Fibroblast of the aortic adventitia (primary cell): ENCODE results near the gene RAI14. TPM values are rescaled to one million over a fixed set of nuclear protein-coding genes. Genes with fewer than 3 reads are reported as not detected.

Experiments used
- DNase-seq: peaks from one replicate; pipeline ENCODE4 v3.0.0-alpha.2; 2010; ENCODE audit warnings: low read depth
- H3K4me3 ChIP-seq: 2 replicates; pipeline ENCODE4 v1.5.1; 2011; ENCODE audit warnings: low read depth, mild to moderate bottlenecking, control low read depth, low read length, moderate library complexity
- total RNA-seq: library from RNA; depleted of rRNA; stranded (reverse); fragments of >200 nt; gene quantifications from 2 replicates; pipeline ENCODE4 v1.2.3, GENCODE V29; 2012; ENCODE audit warnings: low replicate concordance
- TF ChIP-seq, protein P1 (sequence below): IDR thresholded peaks from 2 replicates; pipeline ENCODE4 v1.5.1; 2011; ENCODE audit warnings: mild to moderate bottlenecking, low read length, control low read depth, inconsistent platforms; ENCODE audit not compliant: insufficient read depth

The RAI14 gene
- total RNA-seq, 1 donor: 100 TPM

DNA sequence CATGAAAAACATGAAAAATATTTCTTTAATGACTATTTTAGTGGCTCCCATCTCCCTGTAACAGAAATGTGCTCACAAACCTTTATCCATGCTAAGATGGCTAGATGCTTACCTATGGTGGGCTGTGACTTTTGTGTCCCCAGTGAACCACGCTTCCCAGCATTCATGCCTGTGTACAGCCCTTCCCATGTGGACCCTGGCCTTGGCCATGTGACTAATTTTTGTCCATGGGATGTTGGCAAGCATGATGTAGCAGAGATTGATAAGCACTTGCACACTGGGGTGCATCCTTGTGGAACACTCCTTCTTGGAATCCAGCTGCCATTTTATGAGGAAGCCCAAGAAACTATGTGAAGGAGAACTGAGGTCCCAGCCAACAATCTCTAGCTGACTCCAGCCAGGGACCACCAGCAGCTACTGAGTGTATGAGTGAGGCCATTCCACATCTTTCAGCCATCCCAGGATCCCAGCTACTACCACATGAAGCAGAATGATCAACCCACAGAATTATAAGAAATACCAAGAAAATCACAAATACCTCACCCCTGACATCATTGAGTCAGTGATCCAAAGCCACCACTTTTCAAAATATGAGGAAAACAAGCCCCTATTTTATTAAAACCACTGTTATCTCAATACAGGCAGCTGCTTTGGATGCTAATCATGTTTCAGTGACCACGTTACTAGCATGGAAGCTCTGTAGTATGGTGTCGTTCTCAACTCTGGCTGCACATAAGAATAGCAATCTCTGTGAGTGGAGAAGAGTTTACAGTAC lies 16.1 kb upstream of the RAI14 start:
- no peak overlapping the region for H3K4me3 ChIP-seq
- TF ChIP-seq, protein P1, sequence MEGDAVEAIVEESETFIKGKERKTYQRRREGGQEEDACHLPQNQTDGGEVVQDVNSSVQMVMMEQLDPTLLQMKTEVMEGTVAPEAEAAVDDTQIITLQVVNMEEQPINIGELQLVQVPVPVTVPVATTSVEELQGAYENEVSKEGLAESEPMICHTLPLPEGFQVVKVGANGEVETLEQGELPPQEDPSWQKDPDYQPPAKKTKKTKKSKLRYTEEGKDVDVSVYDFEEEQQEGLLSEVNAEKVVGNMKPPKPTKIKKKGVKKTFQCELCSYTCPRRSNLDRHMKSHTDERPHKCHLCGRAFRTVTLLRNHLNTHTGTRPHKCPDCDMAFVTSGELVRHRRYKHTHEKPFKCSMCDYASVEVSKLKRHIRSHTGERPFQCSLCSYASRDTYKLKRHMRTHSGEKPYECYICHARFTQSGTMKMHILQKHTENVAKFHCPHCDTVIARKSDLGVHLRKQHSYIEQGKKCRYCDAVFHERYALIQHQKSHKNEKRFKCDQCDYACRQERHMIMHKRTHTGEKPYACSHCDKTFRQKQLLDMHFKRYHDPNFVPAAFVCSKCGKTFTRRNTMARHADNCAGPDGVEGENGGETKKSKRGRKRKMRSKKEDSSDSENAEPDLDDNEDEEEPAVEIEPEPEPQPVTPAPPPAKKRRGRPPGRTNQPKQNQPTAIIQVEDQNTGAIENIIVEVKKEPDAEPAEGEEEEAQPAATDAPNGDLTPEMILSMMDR: no peak
- DNase-seq: peak; percentile 55

DNA sequence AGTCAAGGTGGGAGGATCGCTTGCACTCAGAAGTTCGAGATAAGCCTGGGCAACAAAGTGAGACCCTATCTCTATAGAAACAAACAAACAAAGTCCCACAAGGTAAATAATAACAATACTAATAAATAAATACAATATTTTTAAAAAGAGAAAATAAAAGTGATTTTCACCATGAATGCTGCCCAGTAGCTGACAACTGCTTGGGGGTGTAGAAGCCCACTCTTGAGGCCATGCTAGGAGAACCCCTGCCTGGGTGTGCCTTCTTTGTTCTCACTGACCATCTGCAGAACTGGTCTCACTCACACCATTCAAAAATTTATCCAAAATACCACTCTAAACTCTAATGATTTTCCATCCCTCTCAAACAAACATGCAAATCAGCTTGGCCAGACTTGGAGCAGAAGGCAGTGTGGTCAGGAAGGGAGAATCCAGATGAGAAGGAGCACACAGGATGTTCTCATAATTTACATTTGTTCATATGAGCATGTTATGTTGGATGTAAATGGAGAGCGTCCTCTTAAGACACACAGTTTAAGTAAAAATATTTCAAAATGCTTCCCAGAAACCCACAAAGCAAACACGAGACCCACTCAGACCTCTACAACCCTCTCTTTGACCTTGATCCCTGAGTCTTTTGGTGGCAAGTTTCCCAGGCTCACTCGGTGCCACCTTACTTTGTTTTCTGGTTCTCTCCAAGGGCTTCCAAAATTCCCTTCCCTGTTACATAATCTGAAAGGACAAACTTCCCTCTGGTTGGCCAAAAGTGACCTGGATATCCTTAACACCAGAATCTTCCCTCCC lies 7.9 kb upstream of the RAI14 start:
- TF ChIP-seq, protein P1: no peak
- DNase-seq: no peak
- H3K4me3 ChIP-seq: no peak overlapping the region

DNA sequence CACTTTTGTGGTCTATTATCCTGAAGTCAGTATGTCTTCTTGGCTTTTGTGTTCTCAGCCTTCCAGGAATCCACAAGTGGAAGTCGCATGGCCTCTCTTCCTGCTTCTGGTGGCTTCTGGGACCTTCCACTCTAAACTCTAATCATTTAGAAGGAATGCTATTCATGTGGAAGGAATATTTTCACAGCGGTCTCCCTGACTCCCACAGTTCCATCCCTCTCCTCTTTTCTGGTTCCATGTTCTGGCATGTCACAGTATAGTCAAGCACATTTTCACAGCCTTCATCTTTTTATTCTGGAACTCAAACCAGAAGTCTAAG lies 7.3 kb upstream of the RAI14 start:
- TF ChIP-seq, protein P1: no peak
- DNase-seq: peak; percentile 21
- H3K4me3 ChIP-seq: no peak overlapping the region

DNA sequence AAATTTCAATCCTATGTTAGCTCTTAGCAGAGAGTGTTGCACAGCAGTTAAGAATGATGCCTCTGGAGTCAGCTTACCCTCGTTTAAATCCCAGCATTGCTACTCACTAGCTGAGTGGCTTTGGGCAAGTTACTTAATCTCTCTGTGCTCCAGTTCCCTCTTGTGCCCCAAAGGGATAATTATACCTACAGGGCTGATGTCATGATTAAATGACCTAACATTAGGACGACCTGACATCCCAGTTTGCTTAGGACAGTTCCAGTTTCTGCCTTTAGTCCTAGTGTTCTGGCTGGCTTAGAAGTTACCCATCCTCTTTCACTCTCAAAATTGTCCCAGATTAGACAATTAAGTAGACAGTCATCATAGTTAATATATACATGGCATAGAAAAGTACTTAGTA lies 4.3 kb upstream of the RAI14 start:
- no peak overlapping the region for H3K4me3 ChIP-seq
- no peak for DNase-seq
- TF ChIP-seq, protein P1: no peak

DNA sequence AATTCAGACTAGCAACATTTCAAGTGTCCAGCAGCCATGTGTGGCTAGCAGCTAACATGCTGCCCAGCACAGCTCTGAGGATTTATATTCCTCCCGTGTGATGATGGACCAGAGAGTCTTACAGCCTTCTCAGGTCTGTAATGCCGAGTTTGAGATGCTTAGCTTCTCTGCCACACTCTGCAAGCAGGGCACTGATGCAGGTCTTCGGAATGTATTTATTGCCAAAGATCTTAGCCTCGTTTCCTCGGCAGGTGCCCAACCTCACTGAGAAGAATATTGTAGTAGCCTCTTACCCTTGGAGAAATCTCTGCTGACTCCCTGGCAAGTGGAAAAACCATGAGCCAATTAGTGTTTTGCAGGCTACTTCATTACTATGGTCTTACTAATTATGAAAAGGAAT lies 3.7 kb upstream of the RAI14 start:
- H3K4me3 ChIP-seq: no peak overlapping the region
- peak; percentile 28 for DNase-seq
- TF ChIP-seq, protein P1: no peak

DNA sequence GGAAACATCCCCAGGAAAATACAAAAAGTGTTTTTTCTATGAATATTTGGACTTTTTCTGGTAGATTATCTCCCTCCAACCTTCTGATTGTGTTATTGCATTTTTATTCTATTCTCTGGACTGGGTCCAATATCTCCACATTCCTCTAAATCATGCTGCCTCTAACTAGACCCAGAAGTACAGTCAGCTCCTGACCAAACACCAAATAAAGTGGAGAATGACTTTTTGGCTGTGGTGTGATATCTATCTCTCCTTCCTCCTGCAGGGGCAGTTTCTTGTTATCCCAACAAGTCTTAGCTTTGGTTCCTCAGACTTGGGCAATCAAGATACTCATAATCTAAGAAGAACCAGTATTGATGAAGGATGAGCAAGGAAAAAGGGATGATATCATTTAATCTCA lies 3.2 kb upstream of the RAI14 start:
- peak; percentile 92 for DNase-seq
- no peak overlapping the region for H3K4me3 ChIP-seq
- TF ChIP-seq, protein P1: peak; percentile 37
